NCI-H748 treated with DMSO at 0.1 percent for 48 hours (cell line): ENCODE results near the gene SAMD4A.

Source experiments
- DNase-seq: peaks from one replicate; lab custom pipeline; 2025; lab: John Stamatoyannopoulos, UW

SAMD4A gene

DNA sequence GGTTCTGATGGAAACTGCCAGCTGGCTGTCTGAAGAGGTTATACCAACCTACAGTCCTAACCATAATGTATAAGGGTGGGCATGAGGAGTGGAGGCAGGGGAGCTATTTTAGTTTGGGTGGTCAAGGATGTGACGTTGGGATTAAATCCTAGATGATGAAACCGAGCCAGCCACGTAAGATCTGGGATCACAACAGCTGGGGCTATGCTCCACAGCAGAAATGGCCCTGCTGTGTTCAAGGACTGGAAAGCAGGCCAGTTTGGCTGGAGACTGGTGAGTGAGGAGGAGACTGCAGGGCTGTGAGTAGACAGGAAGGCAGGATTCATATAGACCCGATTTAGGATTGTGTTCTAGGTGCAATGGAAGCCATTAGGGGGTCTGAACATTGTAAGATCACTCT is 66.1 kb downstream of the SAMD4A start:
- no peak for DNase-seq

DNA sequence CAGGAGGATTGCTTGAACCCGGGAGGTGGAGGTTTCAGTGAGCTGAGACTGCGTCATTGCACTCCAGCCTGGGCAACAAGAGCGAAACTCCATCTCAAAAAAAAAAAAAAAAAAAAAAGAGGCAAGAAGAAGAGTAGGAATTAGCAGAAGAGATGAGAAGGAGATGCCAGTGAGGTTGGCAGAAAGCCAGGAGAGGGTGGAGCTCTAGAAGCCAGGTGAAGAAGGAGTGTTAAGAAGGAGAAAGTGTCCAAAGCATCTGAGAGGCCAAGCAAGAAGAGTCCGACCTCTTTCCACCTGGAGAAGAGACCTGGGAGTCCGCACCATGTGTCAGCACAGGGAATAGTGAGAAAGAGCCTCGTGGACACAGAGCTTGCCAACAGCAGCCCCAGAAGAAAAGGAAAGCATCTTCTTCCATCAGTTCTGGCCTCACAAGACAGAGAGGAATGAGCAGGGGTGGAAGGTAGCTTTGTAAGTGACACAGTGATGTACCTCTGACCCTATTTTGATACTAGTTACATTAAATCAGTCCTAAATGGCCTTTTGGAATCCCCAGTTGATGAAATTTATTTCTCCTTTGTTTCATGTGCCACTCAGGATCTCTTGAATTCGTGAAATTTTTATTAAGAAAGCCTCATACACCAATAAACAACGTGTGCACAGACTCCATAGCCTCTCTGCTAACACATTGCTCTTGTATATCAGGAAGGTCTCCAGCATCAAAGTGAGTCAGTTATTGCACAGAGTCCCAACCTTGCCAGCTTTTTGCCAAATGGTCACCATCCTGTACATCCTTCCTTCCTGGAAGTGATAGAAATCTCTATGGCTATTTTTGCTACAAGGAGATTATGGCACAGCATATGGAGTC is 70.6 kb downstream of the SAMD4A start:
- DNase-seq: no peak

DNA sequence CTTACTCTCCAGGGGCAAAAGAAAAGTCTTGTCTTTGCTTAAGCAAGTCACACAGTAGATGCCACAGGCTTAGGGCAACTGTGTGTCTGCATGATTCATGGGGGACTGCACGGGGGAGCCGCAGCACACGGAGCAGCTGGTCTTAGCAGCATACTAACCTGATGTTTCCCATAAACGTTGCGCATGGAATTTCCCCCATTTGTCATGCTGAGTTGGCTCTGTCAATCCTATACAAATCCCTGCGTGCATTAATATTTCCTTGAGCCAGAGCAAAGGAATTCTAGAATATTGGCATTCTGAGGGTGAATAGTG is 71.2 kb downstream of the SAMD4A start:
- DNase-seq: no peak

- no peak for DNase-seq
Measured at GRCh38 chr14:54639611-54640010, 72.7 kb downstream of the SAMD4A start.

DNA sequence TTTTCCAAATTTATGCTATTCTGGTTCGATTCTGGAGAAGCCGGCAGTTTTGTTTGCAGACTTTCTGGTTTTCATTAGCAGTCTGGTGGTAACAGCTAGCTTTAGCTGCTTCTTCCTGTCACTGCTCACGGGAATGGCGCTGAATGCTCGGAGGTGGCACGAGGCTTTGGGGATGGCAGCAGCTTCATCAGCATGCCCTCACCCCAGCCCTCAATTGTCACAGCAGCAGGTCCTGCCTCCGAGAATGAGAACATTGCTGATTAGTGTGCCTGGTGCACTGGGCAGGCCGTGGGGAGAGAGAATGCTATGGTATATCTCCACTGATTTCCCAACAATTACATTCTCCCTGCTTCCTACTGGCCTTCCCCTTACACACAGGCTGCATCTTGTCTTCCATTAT is 73.6 kb downstream of the SAMD4A start:
- DNase-seq: no peak

DNA sequence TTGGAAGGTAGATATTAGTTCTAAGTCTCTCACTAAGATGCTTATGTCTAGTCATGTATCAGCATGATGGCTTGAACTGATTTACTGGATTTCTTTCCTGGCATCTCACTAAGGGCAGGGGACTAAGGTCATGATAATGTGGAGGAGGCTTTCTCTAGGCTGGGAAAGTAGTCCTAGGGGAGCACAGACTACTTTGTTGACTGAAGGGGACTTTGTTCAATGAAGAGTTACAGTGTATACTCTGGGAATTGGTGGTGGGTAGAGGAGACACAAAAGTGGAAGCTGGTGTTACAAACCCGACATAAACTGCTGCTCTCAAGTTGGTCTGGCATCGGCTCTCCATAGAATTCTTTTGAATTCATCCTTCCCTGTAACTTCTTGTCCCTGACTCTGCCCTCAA is 75.2 kb downstream of the SAMD4A start:
- DNase-seq: no peak

DNA sequence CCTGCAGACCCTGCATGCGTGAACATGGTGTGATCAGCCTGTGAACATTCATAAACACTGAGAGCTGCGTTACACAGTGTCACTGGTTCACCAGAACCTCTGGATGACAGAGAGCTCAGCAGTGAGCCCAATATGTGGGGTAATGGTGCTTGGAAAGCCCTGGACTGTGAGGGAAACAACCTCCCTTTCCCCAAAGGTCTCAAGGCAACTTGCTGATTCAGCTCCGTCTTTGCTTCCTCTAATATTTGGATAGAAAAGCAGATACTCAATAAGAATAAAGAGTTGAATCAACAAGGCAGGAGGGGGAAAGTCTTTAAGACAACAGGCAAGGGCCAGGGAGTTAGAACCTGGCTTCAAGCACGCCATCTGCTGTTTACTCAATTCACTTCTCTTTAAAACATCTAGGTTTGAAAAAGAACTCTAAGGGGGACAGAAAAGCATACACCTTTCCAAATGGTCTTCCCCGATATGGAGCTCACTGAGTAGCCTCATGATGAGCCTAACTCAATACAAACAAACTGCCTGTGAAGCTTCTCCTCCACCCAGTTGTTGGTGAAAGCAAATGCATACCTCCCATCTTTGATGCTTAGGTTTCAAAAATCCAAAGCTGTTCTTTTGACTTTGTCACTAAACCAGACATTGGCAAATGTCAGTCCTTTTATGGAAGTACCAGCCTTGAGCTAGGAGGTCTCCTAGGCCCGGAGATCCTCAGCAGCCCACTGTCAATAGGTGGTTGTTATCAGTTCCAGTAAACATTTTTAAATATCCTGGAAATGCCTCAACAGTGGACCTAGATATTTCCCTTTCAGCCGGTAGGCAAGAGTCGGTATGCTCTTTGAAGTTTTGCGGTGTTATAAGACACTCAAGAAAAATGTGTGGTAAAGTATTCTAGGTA is 76.1 kb downstream of the SAMD4A start:
- no peak for DNase-seq

DNA sequence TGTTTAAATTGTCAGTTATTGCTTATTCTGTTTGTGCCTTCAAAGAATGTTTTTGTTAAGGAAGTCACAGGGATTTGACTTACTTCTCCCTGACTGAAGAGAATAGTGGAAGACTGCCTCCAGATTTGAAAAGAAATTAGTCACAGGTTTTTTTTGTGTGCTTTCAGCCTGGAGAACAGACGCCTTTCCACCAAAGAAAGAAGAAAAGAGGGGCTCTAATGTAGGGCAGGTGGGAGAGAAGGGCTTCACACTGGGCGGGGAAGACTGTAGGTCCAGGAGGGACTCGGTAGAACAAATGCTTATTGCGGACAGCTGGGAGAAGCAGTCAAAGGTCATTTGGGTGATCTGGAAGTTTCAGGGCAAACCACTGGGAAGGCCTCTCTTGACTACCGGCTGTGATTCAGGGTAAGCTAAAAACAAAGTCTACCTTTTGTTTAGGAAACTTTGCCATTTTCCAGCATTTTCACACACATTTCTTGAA is 76.8 kb downstream of the SAMD4A start:
- no peak for DNase-seq

GRCh38 chr14:54645639-54646038 is 78.7 kb downstream of the SAMD4A start:
- DNase-seq: no peak

- no peak for DNase-seq
Measured at GRCh38 chr14:54646626-54647025, 79.7 kb downstream of the SAMD4A start.

GRCh38 chr14:54647378-54647777 is 80.5 kb downstream of the SAMD4A start:
- peak; percentile 51 for DNase-seq

DNA sequence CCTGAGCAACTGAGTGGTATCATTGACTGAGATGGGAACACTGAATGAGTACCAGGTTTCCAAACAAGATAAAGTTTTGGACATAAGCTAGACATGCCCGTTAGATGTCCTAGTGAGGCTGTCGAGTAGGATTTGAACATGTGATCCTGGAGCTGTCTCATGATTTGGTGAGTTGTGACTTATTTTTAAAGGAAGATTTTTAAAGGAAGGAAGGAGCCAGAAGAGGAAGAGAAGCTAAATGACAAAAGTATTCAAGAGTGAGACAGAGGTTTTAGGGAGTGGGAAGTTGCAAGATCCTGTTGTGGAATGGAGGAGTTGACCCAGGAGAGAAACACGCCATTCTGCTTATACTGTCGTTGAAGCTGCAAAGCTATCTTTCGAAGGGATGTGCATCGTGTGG is 82.1 kb downstream of the SAMD4A start:
- no peak for DNase-seq

GRCh38 chr14:54650331-54650958 is 83.5 kb downstream of the SAMD4A start:
- DNase-seq: no peak

DNA sequence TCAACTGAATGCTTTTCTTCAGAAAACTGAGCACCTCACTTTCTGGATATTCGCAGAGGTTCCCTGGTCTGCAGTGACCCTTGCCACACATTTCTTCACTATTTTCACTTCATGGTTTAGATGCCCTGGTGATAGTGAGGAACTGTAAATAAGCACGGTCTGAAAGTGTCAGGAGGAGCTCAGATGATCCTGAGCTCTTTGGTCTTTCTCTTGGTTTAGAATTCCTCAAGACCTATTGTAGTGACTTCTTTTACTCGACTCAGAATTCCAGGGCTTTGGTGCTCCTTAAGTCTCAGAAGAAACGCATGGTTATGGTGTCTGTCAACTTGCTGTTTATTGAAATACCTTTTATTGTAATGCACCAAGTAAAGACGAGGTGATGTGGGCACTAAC is 84.0 kb downstream of the SAMD4A start:
- no peak for DNase-seq

- DNase-seq: no peak
Measured at GRCh38 chr14:54651649-54652048, 84.7 kb downstream of the SAMD4A start.

DNA sequence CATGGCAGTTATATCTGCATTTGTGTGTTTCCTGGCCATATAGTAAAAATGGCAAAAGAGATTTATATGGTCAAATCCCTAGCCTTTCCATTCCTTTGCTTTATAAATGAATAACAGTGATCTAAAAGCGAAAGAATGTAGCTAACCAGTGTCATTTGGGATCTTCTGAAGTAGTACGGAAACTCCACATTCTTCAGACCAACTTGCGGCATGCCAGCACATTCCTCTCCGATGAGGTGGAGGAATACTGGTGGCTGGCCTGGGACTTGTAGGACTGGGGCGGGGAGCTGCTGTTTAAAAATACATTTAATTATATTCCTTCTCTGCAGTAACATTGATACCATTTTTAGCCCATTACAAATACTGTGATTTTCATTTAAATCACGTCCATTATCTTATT is 85.3 kb downstream of the SAMD4A start:
- DNase-seq: no peak

- no peak for DNase-seq
Measured at GRCh38 chr14:54652605-54653052, 85.7 kb downstream of the SAMD4A start.

DNA sequence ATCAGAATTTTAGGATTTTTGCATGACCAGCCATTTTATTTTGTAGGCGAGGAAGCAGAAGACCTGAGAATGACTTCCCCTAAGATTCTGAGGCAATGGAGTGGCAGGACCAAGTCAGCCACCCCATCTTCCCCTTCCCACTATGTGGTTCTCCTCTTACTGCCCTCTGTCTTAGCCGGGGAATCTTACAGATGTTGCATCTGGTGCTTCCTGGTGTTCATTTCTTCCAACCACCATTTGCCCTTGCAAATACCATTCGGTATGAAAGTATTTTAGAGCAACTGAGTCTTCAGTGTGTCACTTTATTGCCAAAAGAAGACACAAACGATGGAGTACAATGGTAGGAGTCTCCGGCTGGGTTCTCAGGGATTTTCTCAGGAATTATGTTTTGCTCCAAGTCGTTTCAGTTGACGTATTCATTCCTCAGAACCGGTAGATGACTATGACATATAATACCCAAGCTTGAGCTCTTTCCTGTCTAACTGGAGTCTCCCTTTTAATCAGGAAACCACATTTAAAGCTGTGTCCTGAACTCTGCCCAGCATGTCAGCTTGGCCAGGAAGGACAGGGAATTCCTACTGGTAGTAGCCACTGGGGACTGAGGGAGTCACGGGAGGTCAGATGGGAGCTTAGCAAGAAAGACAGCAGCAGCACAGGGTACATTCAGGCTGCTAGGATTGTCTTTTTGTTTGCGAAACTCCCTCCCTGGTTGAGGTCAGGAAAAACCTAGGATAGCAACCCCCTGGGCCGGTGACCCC is 87.0 kb downstream of the SAMD4A start:
- DNase-seq: no peak

GRCh38 chr14:54654605-54655004 is 87.7 kb downstream of the SAMD4A start:
- DNase-seq: no peak

GRCh38 chr14:54658836-54659235 is 91.9 kb downstream of the SAMD4A start:
- peak; percentile 36 for DNase-seq

DNA sequence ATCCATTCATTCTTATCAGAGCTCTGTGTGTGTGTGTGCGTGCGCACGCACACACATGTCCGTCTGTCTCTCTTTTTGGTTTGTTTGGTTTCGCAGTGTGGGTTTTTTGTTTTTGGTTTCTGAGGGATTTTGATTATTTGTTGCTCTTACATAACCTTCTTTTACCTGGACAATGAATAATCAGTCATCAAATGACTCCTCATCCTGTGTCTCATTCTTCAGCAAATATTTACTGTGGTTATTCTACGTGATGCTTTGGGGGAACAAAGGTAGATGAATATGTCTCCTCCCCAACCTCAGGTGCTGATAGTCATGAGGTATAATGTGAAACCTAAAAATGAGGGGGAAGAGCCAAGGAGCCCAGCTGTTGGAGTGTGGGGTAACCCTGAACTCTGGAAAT is 92.4 kb downstream of the SAMD4A start:
- peak; percentile 83 for DNase-seq

GRCh38 chr14:54660604-54661111 is 93.7 kb downstream of the SAMD4A start:
- no peak for DNase-seq
